Liver (tissue), 9 donors: ENCODE results near the gene NOL4L. TPM values are rescaled to one million over a fixed set of nuclear protein-coding genes. Genes with fewer than 3 reads are reported as not detected.

Experiments used
- DNase-seq: peaks from one replicate; pipeline ENCODE4 v3.0.0-alpha.2; 2017; ENCODE audit warnings: low spot score
- H3K27ac ChIP-seq, 2 donors: one replicate each; pipeline ENCODE4 v1.7.0; 2013; ENCODE audit warnings: inconsistent platforms in 2 of 2, low read length in 2 of 2, control low read depth in 1 of 2, low read depth in 1 of 2, mild to moderate bottlenecking in 1 of 2
- H3K27me3 ChIP-seq, 4 donors: one replicate each; pipeline versions ENCODE4 v1.6.1 to v1.7.0; 2013; ENCODE audit warnings: low read length in 3 of 4, inconsistent platforms in 1 of 4, mild to moderate bottlenecking in 1 of 4, moderate library complexity in 1 of 4; ENCODE audit not compliant: control insufficient read depth in 4 of 4, insufficient read depth in 4 of 4
- H3K36me3 ChIP-seq, 4 donors: one replicate each; pipeline versions ENCODE4 v1.6.1 to v1.7.0; 2013; ENCODE audit warnings: low read length in 3 of 4, mild to moderate bottlenecking in 3 of 4, low read depth in 1 of 4, moderate library complexity in 1 of 4; ENCODE audit not compliant: control insufficient read depth in 4 of 4, insufficient read depth in 3 of 4
- H3K4me1 ChIP-seq, 4 donors: one replicate each; pipeline versions ENCODE4 v1.6.1 to v1.7.0; 2013; ENCODE audit warnings: low read length in 3 of 4, mild to moderate bottlenecking in 3 of 4, moderate library complexity in 1 of 4; ENCODE audit not compliant: control insufficient read depth in 4 of 4, insufficient read depth in 4 of 4
- H3K4me3 ChIP-seq, 3 donors: one replicate each; pipeline versions ENCODE4 v1.6.1 to v1.7.0; 2013; ENCODE audit warnings: low read length in 3 of 3, control low read depth in 1 of 3, low read depth in 1 of 3, mild to moderate bottlenecking in 1 of 3
- H3K9ac ChIP-seq, 2 donors: one replicate each; pipeline ENCODE4 v1.7.0; 2013; ENCODE audit warnings: low read length in 2 of 2, mild to moderate bottlenecking in 2 of 2, moderate library complexity in 2 of 2, control low read depth in 1 of 2, low read depth in 1 of 2
- H3K9me3 ChIP-seq, 4 donors: one replicate each; pipeline versions ENCODE4 v1.6.1 to v1.7.0; 2013; ENCODE audit warnings: low read length in 3 of 4; ENCODE audit not compliant: control insufficient read depth in 4 of 4
- CTCF ChIP-seq: fragments of 150-350 bp; IDR thresholded peaks from 2 replicates; pipeline ENCODE4 v1.5.1; 2017; ENCODE audit warnings: improper control_type of control experiment, low read depth, low read length; ENCODE audit not compliant: missing input control
- EGR1 ChIP-seq, 2 donors: IDR thresholded peaks; 2 replicates each; pipeline ENCODE4 v1.6.1; 2016 to 2018; ENCODE audit warnings: antibody characterized with exemption in 2 of 2, low read depth in 2 of 2
- FOXA1 ChIP-seq: IDR thresholded peaks from 2 replicates; pipeline ENCODE4 v1.6.1; 2016; ENCODE audit warnings: antibody characterized with exemption
- FOXA2 ChIP-seq: IDR thresholded peaks from 2 replicates; pipeline ENCODE4 v1.6.1; 2016; ENCODE audit warnings: antibody characterized with exemption
- GABPA ChIP-seq, 2 donors: IDR thresholded peaks in 1 of 2; conservative IDR thresholded peaks in 1 of 2; 2 replicates each; pipeline ENCODE4 v1.6.1; 2016; ENCODE audit warnings: antibody characterized with exemption in 2 of 2, mild to moderate bottlenecking in 1 of 2, moderate library complexity in 1 of 2
- HNF4A ChIP-seq, 2 donors: conservative IDR thresholded peaks; 2 replicates each; pipeline ENCODE4 v1.6.1; 2016; ENCODE audit warnings: antibody characterized with exemption in 2 of 2, mild to moderate bottlenecking in 2 of 2
- HNF4G ChIP-seq: IDR thresholded peaks from 2 replicates; pipeline ENCODE4 v1.6.1; 2016; ENCODE audit warnings: antibody characterized with exemption
- JUND ChIP-seq, 2 donors: IDR thresholded peaks; 2 replicates each; pipeline ENCODE4 v1.6.1; 2016; ENCODE audit warnings: antibody characterized with exemption in 2 of 2
- MAX ChIP-seq: IDR thresholded peaks from 2 replicates; pipeline ENCODE4 v1.6.1; 2016; ENCODE audit warnings: antibody characterized with exemption
- NR2F2 ChIP-seq: IDR thresholded peaks from 2 replicates; pipeline ENCODE4 v1.6.1; 2016; ENCODE audit warnings: antibody characterized with exemption
- RAD21 ChIP-seq, 2 donors: IDR thresholded peaks; 2 replicates each; pipeline ENCODE4 v1.6.1; 2016; ENCODE audit warnings: antibody characterized with exemption in 2 of 2, mild to moderate bottlenecking in 2 of 2
- RXRA ChIP-seq, 2 donors: IDR thresholded peaks; 2 replicates each; pipeline ENCODE4 v1.6.1; 2017 to 2018; ENCODE audit warnings: antibody characterized with exemption in 2 of 2, mild to moderate bottlenecking in 1 of 2
- SP1 ChIP-seq: IDR thresholded peaks from 2 replicates; pipeline ENCODE4 v1.6.1; 2018; ENCODE audit warnings: antibody characterized with exemption, mild to moderate bottlenecking
- TAF1 ChIP-seq: conservative IDR thresholded peaks from 2 replicates; pipeline ENCODE4 v1.6.1; 2016; ENCODE audit warnings: antibody characterized with exemption, mild to moderate bottlenecking
- YY1 ChIP-seq: IDR thresholded peaks from 2 replicates; pipeline ENCODE4 v1.6.1; 2016; ENCODE audit warnings: antibody characterized with exemption, mild to moderate bottlenecking
- ZBTB33 ChIP-seq: IDR thresholded peaks from 2 replicates; pipeline ENCODE4 v1.6.1; 2016; ENCODE audit warnings: antibody characterized with exemption
- WGBS: extraction: QIAGEN DNeasy Blood & Tissue Kit; methylation state at CpG from one replicate; pipeline ENCODE4 v1.1.7; 2013; 5-methylcytosine and 5-hydroxymethylcytosine counted together
- polyA plus RNA-seq, 2 donors: library from polyadenylated mRNA; stranded (reverse) in 1 of 2; unstranded in 1 of 2; fragments of 200-250 nt in 1 of 2; fragments of >200 nt in 1 of 2; fragmentation: Nextera tagmentation in 1 of 2; extraction: Ambion mirVana in 1 of 2; gene quantifications; one replicate each; pipeline versions ENCODE4 v1.2.1 to v1.2.3, GENCODE V29; 2013 to 2015
- total RNA-seq, 2 donors: library from RNA; depleted of rRNA; stranded (reverse); fragments of >200 nt; gene quantifications; one replicate each; pipeline ENCODE4 v1.2.3, GENCODE V29; 2014
- TF ChIP-seq, protein P1 (sequence below): IDR thresholded peaks from 2 replicates; pipeline ENCODE4 v1.6.1; 2016; ENCODE audit warnings: antibody characterized with exemption, mild to moderate bottlenecking
- TF ChIP-seq, protein P2 (sequence below): IDR thresholded peaks from 2 replicates; pipeline ENCODE4 v1.6.1; 2016; ENCODE audit warnings: antibody characterized with exemption
- donor health status: healthy.
- donor health status: healthy.
- donor health status: healthy.
- donor health status: healthy.
- donor health status: healthy.

The NOL4L gene
- total and polyA plus RNA-seq, 4 donors = 2.2 to 6.8 (median 4.3) TPM

DNA sequence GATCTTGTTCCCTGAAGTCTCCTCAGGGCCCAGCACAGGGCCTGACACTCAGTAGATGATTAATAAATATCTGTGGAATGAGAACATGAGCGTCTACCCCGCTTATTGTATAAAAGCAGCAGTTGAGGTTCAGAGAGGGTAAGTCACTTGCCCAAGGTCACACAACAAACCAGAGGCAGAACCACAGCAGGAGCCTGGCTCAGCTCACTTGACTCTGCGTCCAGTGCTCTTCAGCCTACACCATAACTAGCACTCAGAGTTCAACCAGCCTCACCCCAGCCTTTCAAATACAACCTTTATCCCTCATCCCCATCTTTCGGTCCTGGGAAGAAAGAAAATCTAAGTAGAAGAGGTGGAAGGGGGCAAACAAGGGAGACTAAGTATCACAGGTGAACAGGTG, 24.9 kb upstream of the NOL4L start:
- no peaks in the 10 kb centered on the region for H3K27me3 ChIP-seq
- whole genome bisulfite sequencing = 94% methylated on average over 4 of the region's 4 CpGs
- no peaks in the 10 kb centered on the region for H3K36me3 ChIP-seq
- no peak overlapping the region for H3K27ac ChIP-seq
- H3K9ac ChIP-seq = no peak overlapping the region
- no peak overlapping the region for H3K4me3 ChIP-seq
- H3K9me3 ChIP-seq = no peaks in the 10 kb centered on the region
- TF ChIP-seq GABPA (IDR thresholded peaks at IDR 0.05 in 1 of 2, conservative IDR thresholded peaks at IDR 0.05 in 1 of 2) = no peak
- no peak for TF ChIP-seq JUND (IDR thresholded peaks at IDR 0.05)
- no peak for TF ChIP-seq CTCF
- no peak for TF ChIP-seq FOXA1
- no peak for TF ChIP-seq HNF4A (conservative IDR thresholded peaks at IDR 0.05)
- no peak for TF ChIP-seq RAD21 (IDR thresholded peaks at IDR 0.05)
- no peak for TF ChIP-seq SP1
- TF ChIP-seq, protein P1, sequence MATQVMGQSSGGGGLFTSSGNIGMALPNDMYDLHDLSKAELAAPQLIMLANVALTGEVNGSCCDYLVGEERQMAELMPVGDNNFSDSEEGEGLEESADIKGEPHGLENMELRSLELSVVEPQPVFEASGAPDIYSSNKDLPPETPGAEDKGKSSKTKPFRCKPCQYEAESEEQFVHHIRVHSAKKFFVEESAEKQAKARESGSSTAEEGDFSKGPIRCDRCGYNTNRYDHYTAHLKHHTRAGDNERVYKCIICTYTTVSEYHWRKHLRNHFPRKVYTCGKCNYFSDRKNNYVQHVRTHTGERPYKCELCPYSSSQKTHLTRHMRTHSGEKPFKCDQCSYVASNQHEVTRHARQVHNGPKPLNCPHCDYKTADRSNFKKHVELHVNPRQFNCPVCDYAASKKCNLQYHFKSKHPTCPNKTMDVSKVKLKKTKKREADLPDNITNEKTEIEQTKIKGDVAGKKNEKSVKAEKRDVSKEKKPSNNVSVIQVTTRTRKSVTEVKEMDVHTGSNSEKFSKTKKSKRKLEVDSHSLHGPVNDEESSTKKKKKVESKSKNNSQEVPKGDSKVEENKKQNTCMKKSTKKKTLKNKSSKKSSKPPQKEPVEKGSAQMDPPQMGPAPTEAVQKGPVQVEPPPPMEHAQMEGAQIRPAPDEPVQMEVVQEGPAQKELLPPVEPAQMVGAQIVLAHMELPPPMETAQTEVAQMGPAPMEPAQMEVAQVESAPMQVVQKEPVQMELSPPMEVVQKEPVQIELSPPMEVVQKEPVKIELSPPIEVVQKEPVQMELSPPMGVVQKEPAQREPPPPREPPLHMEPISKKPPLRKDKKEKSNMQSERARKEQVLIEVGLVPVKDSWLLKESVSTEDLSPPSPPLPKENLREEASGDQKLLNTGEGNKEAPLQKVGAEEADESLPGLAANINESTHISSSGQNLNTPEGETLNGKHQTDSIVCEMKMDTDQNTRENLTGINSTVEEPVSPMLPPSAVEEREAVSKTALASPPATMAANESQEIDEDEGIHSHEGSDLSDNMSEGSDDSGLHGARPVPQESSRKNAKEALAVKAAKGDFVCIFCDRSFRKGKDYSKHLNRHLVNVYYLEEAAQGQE = no peak
- TF ChIP-seq NR2F2 = no peak
- TF ChIP-seq, protein P2, sequence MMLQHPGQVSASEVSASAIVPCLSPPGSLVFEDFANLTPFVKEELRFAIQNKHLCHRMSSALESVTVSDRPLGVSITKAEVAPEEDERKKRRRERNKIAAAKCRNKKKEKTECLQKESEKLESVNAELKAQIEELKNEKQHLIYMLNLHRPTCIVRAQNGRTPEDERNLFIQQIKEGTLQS = no peak
- TF ChIP-seq MAX = no peak
- TF ChIP-seq TAF1 = no peak
- TF ChIP-seq YY1 = no peak
- TF ChIP-seq EGR1 (IDR thresholded peaks at IDR 0.05; ENCODE audit: low read depth in 2 of 2) = no peak
- TF ChIP-seq RXRA (IDR thresholded peaks at IDR 0.05) = no peak
- no peak for TF ChIP-seq HNF4G
- no peak for TF ChIP-seq FOXA2
- TF ChIP-seq ZBTB33 = no peak
- DNase-seq = no peak
- no peaks in the 10 kb centered on the region for H3K4me1 ChIP-seq
